Ramos (cell line): ENCODE results near the gene UNK.
"Not testable (repeated sequence)": the region's sequence is repeated elsewhere in the genome, so short reads cannot be mapped to it uniquely, and the experiment has no call there.

Source experiments
- in situ Hi-C: fragments of 300-500 bp; cut with MboI; formaldehyde crosslinking; loops from one replicate; pipeline ENCODE4 v1.14.3; 2022; ENCODE audit warnings: low sequenced_read_pairs; ENCODE audit not compliant: unreplicated experiment

UNK gene

GRCh38 chr17:75864448-75864871 lies 79.9 kb downstream of the UNK start:
- in situ Hi-C loops, result no loop called here

- in situ Hi-C loops, result not testable (repeated sequence)
Measured at GRCh38 chr17:75864887-75865286, 80.3 kb downstream of the UNK start.

- in situ Hi-C loops, result not testable (repeated sequence)
Measured at GRCh38 chr17:75865404-75866188, 81.0 kb downstream of the UNK start.

- in situ Hi-C loops, result not testable (repeated sequence)
Measured at GRCh38 chr17:75868730-75869281, 84.2 kb downstream of the UNK start.

- in situ Hi-C loops, result no loop called here
Measured at GRCh38 chr17:75869282-75870141, 84.9 kb downstream of the UNK start.

- in situ Hi-C loops, result not testable (repeated sequence)
Measured at GRCh38 chr17:75870228-75870627, 85.6 kb downstream of the UNK start.

- in situ Hi-C loops, result no loop called here
Measured at GRCh38 chr17:75872434-75873351, 88.1 kb downstream of the UNK start.

GRCh38 chr17:75873587-75874322 lies 89.1 kb downstream of the UNK start:
- in situ Hi-C loops, result no loop called here

GRCh38 chr17:75874323-75875181 lies 89.9 kb downstream of the UNK start:
- in situ Hi-C loops, result no loop called here
